ENCODE results near the gene LONP1. TPM values are rescaled to one million over a fixed set of nuclear protein-coding genes. Genes with fewer than 3 reads are reported as not detected.

LONP1 gene
- total RNA-seq, 1 experiment from 2014 or later: 113 TPM

- Histone ChIP-seq H3K79me1 (ENCODE audit: insufficient read depth, low read depth, low read length, poor library complexity, severe bottlenecking) (no peaks in the 10 kb centered on the region), H3K27ac (ENCODE audit: insufficient read length, low read depth, low read length) (no peak overlapping the region), H3K56ac (ENCODE audit: insufficient read length, low read depth, low read length) (no peak overlapping the region), H4K20me1 (ENCODE audit: control insufficient read depth, insufficient read depth, insufficient read length) (no peaks in the 10 kb centered on the region), H2BK12ac (ENCODE audit: insufficient read length, low read depth, low read length) (no peak overlapping the region), H2AK5ac (ENCODE audit: insufficient read length, low read length) (no peak overlapping the region), H2BK5ac (ENCODE audit: insufficient read length, low read length) (no peak overlapping the region), H3K79me2 (ENCODE audit: insufficient read depth, low read length) (no peaks in the 10 kb centered on the region), H3K23ac (ENCODE audit: insufficient read length, low read depth, low read length) (no peak overlapping the region), H2AFZ (ENCODE audit: low read length) (no peak overlapping the region), H3K27me3 (ENCODE audit: insufficient read depth, low read length) (no peaks in the 10 kb centered on the region), H3T11ph (ENCODE audit: low read length) (no peak overlapping the region), H3K9me3 (ENCODE audit: control insufficient read depth, low read depth, low read length) (no peaks in the 10 kb centered on the region), H3K23me2 (ENCODE audit: insufficient read length, low read depth, low read length, poor library complexity, severe bottlenecking) (peaks cover 11% of the 10 kb centered on the region), H3K4me2 (ENCODE audit: insufficient read depth, insufficient read length, low read length) (no peak overlapping the region), H3K4me1 (ENCODE audit: insufficient read depth, low read length) (no peaks in the 10 kb centered on the region; the same call in 1 of the 2 replicates), H2BK15ac (ENCODE audit: low read depth, low read length) (no peak overlapping the region), H2BK20ac (ENCODE audit: low read depth, low read length, poor library complexity, severe bottlenecking) (no peak overlapping the region), H3K18ac (ENCODE audit: insufficient read length, low read depth, low read length) (no peak overlapping the region), H4K8ac (replicated peaks; ENCODE audit: insufficient read length, low read depth, low read length) (no peak overlapping the region), H2BK120ac (ENCODE audit: low read depth, low read length, poor library complexity, severe bottlenecking) (no peak overlapping the region), H3K9ac (ENCODE audit: extremely low read depth, insufficient read length, low read length) (no peak overlapping the region), H4K91ac (ENCODE audit: insufficient read length, low read depth, low read length) (no peak overlapping the region), H3K4ac (ENCODE audit: low read depth, low read length) (no peak overlapping the region), H3K14ac (ENCODE audit: insufficient read depth, low read length) (no peak overlapping the region), H4K5ac (ENCODE audit: insufficient read length, low read depth, low read length) (no peak overlapping the region)
- no peak for DNase-seq
- Mint-ChIP-seq H3K4me3 (peak overlapping the region in 1 of 2 experiments; percentile 5; a peak in 1 of 5 replicates), H3K36me3 (ENCODE audit: insufficient read depth in 1 of 3, low read depth in 3 of 3) (no peaks in the 10 kb centered on the region; a peak in 2 of 7 replicates), H3K9me3 (peaks cover 0 to 2% of the 10 kb centered on the region in 2 experiments; a peak in 2 of 5 replicates), H3K27me3 (ENCODE audit: low read depth) (peaks cover 13% of the 10 kb centered on the region), H3K4me1 (peaks cover 16 to 24% of the 10 kb centered on the region in 2 experiments), H3K27ac (no peak overlapping the region)
- WGBS (ENCODE audit: extremely low coverage, insufficient read length, low lambda C conversion rate): no CpG with 5 or more reads among the region's 22 CpGs
- TF ChIP-seq, protein P1, sequence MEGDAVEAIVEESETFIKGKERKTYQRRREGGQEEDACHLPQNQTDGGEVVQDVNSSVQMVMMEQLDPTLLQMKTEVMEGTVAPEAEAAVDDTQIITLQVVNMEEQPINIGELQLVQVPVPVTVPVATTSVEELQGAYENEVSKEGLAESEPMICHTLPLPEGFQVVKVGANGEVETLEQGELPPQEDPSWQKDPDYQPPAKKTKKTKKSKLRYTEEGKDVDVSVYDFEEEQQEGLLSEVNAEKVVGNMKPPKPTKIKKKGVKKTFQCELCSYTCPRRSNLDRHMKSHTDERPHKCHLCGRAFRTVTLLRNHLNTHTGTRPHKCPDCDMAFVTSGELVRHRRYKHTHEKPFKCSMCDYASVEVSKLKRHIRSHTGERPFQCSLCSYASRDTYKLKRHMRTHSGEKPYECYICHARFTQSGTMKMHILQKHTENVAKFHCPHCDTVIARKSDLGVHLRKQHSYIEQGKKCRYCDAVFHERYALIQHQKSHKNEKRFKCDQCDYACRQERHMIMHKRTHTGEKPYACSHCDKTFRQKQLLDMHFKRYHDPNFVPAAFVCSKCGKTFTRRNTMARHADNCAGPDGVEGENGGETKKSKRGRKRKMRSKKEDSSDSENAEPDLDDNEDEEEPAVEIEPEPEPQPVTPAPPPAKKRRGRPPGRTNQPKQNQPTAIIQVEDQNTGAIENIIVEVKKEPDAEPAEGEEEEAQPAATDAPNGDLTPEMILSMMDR (conservative IDR thresholded peaks at IDR 0.05): no peak
Observed at GRCh38 chr19:5684694-5685430, 35.1 kb downstream of the LONP1 start.
